Endodermal cell (in vitro differentiated cells): Measurements from ENCODE around the gene RSRC1. TPM values are rescaled to one million over a fixed set of nuclear protein-coding genes. Genes with fewer than 3 reads are reported as not detected.

ENCODE experiments used
- DNase-seq: peaks from one replicate; pipeline ENCODE4 v3.0.0-alpha.2; 2017
- H3K27ac ChIP-seq: 2 replicates; pipeline ENCODE4 v1.5.1; 2013; ENCODE audit warnings: mild to moderate bottlenecking, low read depth, low read length, moderate library complexity
- H3K27me3 ChIP-seq: 2 replicates; pipeline ENCODE4 v1.6.1; 2013; ENCODE audit warnings: mild to moderate bottlenecking, low read length, moderate library complexity; ENCODE audit not compliant: insufficient read depth, control insufficient read depth, poor library complexity, severe bottlenecking
- H3K36me3 ChIP-seq: 2 replicates; pipeline ENCODE4 v1.7.0; 2013; ENCODE audit warnings: mild to moderate bottlenecking, low read length, moderate library complexity; ENCODE audit not compliant: control insufficient read depth, insufficient read depth
- H3K4me1 ChIP-seq: one replicate; pipeline ENCODE4 v1.7.0; 2013; ENCODE audit warnings: low read length; ENCODE audit not compliant: control insufficient read depth, insufficient read depth
- H3K4me3 ChIP-seq: 2 replicates; pipeline ENCODE4 v1.5.1; 2013; ENCODE audit warnings: mild to moderate bottlenecking, low read length, moderate library complexity
- H3K9ac ChIP-seq: 2 replicates; pipeline ENCODE4 v1.6.1; 2013; ENCODE audit warnings: mild to moderate bottlenecking, low read length, moderate library complexity; ENCODE audit not compliant: poor library complexity, severe bottlenecking; ENCODE audit errors: extremely low read depth
- H3K9me3 ChIP-seq: 2 replicates; pipeline ENCODE4 v1.6.1; 2013; ENCODE audit warnings: mild to moderate bottlenecking, low read length, moderate library complexity; ENCODE audit not compliant: control insufficient read depth
- H3K27ac Mint-ChIP-seq: 2 replicates; pipeline ENCODE4 v1.8.0; 2020; ENCODE audit warnings: mixed read lengths
- H3K27me3 Mint-ChIP-seq: 2 replicates; pipeline ENCODE4 v1.8.0; 2021; ENCODE audit warnings: mild to moderate bottlenecking, mixed read lengths; ENCODE audit not compliant: insufficient read depth
- H3K36me3 Mint-ChIP-seq: 2 replicates; pipeline ENCODE4 v1.8.0; 2020; ENCODE audit warnings: low read depth, mixed read lengths
- H3K4me1 Mint-ChIP-seq: 2 replicates; pipeline ENCODE4 v1.8.0; 2020; ENCODE audit warnings: mixed read lengths
- H3K4me3 Mint-ChIP-seq: 2 replicates; pipeline ENCODE4 v1.8.0; 2020; ENCODE audit warnings: mild to moderate bottlenecking, moderate library complexity, mixed read lengths
- H3K9me3 Mint-ChIP-seq: 2 replicates; pipeline ENCODE4 v1.8.0; 2020; ENCODE audit warnings: mild to moderate bottlenecking, mixed read lengths
- CTCF ChIP-seq: fragments of 200-600 bp; sonication (generic); conservative IDR thresholded peaks from 2 replicates; pipeline ENCODE4 v1.5.0; 2021; ENCODE audit warnings: antibody characterized with exemption, mild to moderate bottlenecking
- WGBS, 2 experiments: methylation state at CpG; one replicate each; pipeline versions ENCODE4 v1.1.5 to v1.1.7; 2013; ENCODE audit warnings: missing lambda C conversion rate in 2 of 2, mixed read lengths in 1 of 2; ENCODE audit not compliant: insufficient coverage in 1 of 2, insufficient read length in 1 of 2; 5-methylcytosine and 5-hydroxymethylcytosine counted together
- total RNA-seq, 2 donors: library from RNA; stranded (reverse); fragmentation: NEBNext Ultra II Directional in 1 of 2; extraction: Animal tissue kit (Norgen Biotek cat#: 25700) in 1 of 2; gene quantifications; 2 replicates in 1 of 2; 3 replicates in 1 of 2; pipeline ENCODE4 v1.2.1, GENCODE V29; 2021

The RSRC1 gene
- total RNA-seq, 2 donors from 2014 or later: 45.3 to 52.1 TPM

- H3K4me3 Mint-ChIP-seq: no peak overlapping the region
- TF ChIP-seq CTCF: no peak
- WGBS, 2 experiments: 88 to 100% methylated on average over 1 to 6 of the region's 6 CpGs
Observed at GRCh38 chr3:158167737-158168557, 58.1 kb downstream of the RSRC1 start.

DNA sequence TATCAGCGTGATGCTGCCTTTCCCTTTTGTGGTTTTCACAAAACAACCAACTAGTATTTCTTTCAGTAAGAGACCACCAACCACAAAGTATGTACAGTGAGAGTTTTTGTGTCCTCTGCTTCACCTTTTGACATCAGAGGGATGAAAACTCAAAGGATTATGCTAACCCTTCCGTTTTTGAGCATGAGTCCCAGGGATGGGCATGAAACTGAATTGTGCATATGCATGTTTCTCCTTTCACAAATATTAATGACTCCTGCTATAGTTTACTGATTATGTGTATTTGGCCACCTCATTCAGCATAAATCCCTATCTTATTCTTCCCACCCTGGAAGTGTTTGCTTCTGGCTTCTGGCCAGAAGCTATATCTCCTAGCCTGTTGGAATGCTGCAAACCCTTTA lies 59.2 kb downstream of the RSRC1 start:
- WGBS, 2 experiments: 83% methylated on average over 2 of the region's 2 CpGs; no CpG with 5 or more reads in 1 of the 2 experiments
- Histone ChIP-seq H3K4me3 (no peak overlapping the region), H3K27me3 (no peaks in the 10 kb centered on the region), H3K9me3 (no peaks in the 10 kb centered on the region), H3K9ac (no peak overlapping the region), H3K36me3 (peaks cover 3% of the 10 kb centered on the region), H3K4me1 (no peaks in the 10 kb centered on the region), H3K27ac (no peak overlapping the region)
- Mint-ChIP-seq H3K9me3 (no peaks in the 10 kb centered on the region), H3K27me3 (no peaks in the 10 kb centered on the region), H3K36me3 (no peaks in the 10 kb centered on the region), H3K27ac (no peak overlapping the region), H3K4me3 (no peak overlapping the region), H3K4me1 (no peaks in the 10 kb centered on the region)
- DNase-seq: no peak
- TF ChIP-seq CTCF: no peak

More at GRCh38 chr3:158167737-158168557, 58.1 kb downstream of the RSRC1 start:
- no peaks in the 10 kb centered on the region for H3K36me3 Mint-ChIP-seq
- peaks cover 3% of the 10 kb centered on the region for H3K36me3 ChIP-seq
- H3K27me3 Mint-ChIP-seq: no peaks in the 10 kb centered on the region
- no peak overlapping the region for H3K4me3 ChIP-seq
- H3K27me3 ChIP-seq: no peaks in the 10 kb centered on the region
- no peak overlapping the region for H3K27ac ChIP-seq
- H3K4me1 Mint-ChIP-seq: no peaks in the 10 kb centered on the region
- H3K27ac Mint-ChIP-seq: no peak overlapping the region
- H3K9ac ChIP-seq: no peak overlapping the region
- no peaks in the 10 kb centered on the region for H3K9me3 ChIP-seq
- H3K4me1 ChIP-seq: no peaks in the 10 kb centered on the region
- no peaks in the 10 kb centered on the region for H3K9me3 Mint-ChIP-seq
- no peak for DNase-seq

GRCh38 chr3:158181096-158181495 lies 71.2 kb downstream of the RSRC1 start:
- H3K4me1 ChIP-seq: peaks cover 4% of the 10 kb centered on the region
- 90 to 100% methylated on average over 1 of the region's 1 CpG for WGBS, 2 experiments
- H3K4me3 ChIP-seq: no peak overlapping the region
- peaks cover 10% of the 10 kb centered on the region for H3K36me3 Mint-ChIP-seq
- no peak for DNase-seq
- H3K27me3 Mint-ChIP-seq: no peaks in the 10 kb centered on the region
- no peak overlapping the region for H3K27ac ChIP-seq
- no peak for TF ChIP-seq CTCF
- no peak overlapping the region for H3K4me3 Mint-ChIP-seq
- H3K9me3 Mint-ChIP-seq: peaks cover 7% of the 10 kb centered on the region
- H3K36me3 ChIP-seq: no peaks in the 10 kb centered on the region
- peaks cover 1% of the 10 kb centered on the region for H3K4me1 Mint-ChIP-seq
- no peaks in the 10 kb centered on the region for H3K27me3 ChIP-seq
- no peak overlapping the region for H3K9ac ChIP-seq
- no peaks in the 10 kb centered on the region for H3K9me3 ChIP-seq
- no peak overlapping the region for H3K27ac Mint-ChIP-seq
